AG10803 (cell line): ENCODE results near the gene ZMIZ1.
A peak's percentile ranks its signal among the peaks of the same experiment; 100 is the strongest.
"Not testable (repeated sequence)": the region's sequence is repeated elsewhere in the genome, so short reads cannot be mapped to it uniquely, and the experiment has no call there.

Experiments used
- DNase-seq: peaks from one replicate; pipeline ENCODE4 v3.0.0; 2010; ENCODE audit warnings: low read depth
- H3K4me3 ChIP-seq: 2 replicates; pipeline ENCODE4 v1.5.1; 2011; ENCODE audit warnings: mild to moderate bottlenecking, low read length, control low read depth
- TF ChIP-seq, protein P1 (sequence below): conservative IDR thresholded peaks from 2 replicates; pipeline ENCODE4 v1.5.1; 2011; ENCODE audit warnings: mild to moderate bottlenecking, low read length, control low read depth, inconsistent platforms

Gene ZMIZ1

DNA sequence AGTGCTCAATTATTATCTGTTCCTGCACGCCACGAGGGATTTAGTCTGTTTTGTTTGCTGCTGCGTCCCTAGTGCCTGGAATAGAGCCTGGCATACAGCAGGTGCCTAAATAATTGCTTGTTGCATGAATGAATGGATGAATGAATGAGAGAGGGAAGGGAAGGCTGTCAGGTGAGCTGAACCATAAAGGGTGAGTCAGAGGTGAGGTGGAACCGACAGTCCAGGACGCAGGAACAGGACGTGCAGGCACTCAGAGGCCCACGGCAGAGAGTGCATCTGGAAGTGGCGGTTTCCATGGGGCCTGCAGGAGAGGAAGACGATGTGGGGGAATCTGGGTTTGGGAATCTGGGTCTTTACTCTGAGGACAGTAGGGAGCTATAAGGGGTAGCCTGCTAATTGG is 260.8 kb downstream of the ZMIZ1 start:
- H3K4me3 ChIP-seq = no peak overlapping the region
- no peak for DNase-seq
- TF ChIP-seq, protein P1, sequence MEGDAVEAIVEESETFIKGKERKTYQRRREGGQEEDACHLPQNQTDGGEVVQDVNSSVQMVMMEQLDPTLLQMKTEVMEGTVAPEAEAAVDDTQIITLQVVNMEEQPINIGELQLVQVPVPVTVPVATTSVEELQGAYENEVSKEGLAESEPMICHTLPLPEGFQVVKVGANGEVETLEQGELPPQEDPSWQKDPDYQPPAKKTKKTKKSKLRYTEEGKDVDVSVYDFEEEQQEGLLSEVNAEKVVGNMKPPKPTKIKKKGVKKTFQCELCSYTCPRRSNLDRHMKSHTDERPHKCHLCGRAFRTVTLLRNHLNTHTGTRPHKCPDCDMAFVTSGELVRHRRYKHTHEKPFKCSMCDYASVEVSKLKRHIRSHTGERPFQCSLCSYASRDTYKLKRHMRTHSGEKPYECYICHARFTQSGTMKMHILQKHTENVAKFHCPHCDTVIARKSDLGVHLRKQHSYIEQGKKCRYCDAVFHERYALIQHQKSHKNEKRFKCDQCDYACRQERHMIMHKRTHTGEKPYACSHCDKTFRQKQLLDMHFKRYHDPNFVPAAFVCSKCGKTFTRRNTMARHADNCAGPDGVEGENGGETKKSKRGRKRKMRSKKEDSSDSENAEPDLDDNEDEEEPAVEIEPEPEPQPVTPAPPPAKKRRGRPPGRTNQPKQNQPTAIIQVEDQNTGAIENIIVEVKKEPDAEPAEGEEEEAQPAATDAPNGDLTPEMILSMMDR = no peak

DNA sequence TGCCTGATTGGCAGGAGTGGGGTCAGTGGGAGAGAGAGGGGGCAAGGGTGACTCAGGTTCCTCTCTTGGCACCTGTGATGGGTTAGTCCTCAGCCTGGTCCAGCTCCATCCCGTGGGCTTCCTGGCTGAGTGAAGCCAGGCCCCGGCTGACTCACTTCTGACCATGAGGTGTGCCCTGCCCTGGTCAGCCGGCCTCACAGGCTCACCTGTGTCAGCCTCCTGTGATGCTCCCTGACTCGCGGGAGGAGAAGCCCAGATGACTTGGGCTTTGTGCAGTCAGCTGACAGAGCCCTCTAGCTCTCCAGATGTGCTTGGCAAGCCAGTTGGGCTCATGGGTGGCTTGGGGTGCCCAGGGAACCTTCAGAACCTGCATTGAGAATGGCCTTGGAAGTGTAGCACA is 262.5 kb downstream of the ZMIZ1 start:
- TF ChIP-seq, protein P1 = no peak
- no peak for DNase-seq
- no peak overlapping the region for H3K4me3 ChIP-seq

GRCh38 chr10:79331709-79332108 is 262.9 kb downstream of the ZMIZ1 start:
- peak; percentile 84 for DNase-seq
- no peak overlapping the region for H3K4me3 ChIP-seq
- TF ChIP-seq, protein P1 = no peak

DNA sequence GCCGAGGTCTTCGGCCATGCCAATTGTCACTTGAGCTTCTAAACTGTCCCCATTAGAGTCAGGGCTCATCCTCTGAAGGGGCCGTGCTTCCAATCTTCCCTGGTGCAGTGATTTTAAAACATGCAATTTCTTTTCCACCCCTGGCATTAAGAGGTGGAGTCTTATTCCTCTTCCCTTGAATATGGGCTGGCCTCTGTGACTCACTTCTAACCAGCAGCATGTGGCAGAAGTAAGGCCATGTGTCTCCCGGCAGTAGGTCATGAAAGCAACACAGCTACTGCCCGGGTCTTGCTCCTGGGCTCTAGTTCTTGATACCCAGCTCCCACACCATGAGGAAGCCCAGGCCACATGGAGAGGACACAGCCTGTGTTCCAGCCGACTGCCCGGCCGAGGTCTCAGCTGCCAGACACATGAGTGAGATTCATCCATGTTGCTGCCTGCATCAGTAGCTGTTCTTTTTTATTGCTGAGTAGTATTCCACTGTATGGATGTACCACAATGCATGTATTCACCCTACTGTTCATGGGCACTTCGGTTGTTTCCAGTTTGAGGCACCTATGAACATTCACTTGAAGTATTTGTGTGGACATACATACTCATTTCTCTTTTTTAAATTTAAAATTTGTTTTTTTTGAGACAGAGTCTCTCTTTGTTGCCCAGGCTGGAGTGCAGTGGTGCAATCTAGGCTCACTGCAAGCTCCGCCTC is 264.0 kb downstream of the ZMIZ1 start:
- H3K4me3 ChIP-seq = not testable (repeated sequence)

GRCh38 chr10:79333513-79333912 is 264.7 kb downstream of the ZMIZ1 start:
- TF ChIP-seq, protein P1 = no peak
- peak; percentile 52 for DNase-seq

More for the DNA sequence above, 264.0 kb downstream of the ZMIZ1 start:
- not testable (repeated sequence) for DNase-seq

GRCh38 chr10:79334573-79334972 is 265.8 kb downstream of the ZMIZ1 start:
- TF ChIP-seq, protein P1 = no peak
- H3K4me3 ChIP-seq = no peak overlapping the region
- no peak for DNase-seq

More at GRCh38 chr10:79333513-79333912, 264.7 kb downstream of the ZMIZ1 start:
- H3K4me3 ChIP-seq = no peak overlapping the region

DNA sequence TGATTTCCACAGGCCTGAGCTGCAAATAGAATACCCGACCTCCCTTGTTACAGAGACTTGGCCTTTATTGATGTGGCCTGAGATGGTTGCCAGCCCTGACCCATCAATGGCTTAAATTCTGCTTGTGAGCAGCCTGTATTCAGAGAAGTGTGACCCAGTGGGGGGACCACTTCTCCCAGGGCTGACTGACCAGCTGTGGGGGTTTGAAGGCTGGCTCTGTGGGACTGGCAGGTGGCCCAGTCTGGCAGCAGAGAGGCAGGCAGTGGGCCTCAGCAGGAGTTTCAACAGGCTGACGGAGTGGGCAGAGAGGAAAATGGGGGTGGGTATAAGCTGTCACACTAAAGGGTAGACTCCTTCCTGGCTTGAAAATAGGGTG is 266.3 kb downstream of the ZMIZ1 start:
- TF ChIP-seq, protein P1 = no peak
- DNase-seq = no peak

More for the DNA sequence above, 266.3 kb downstream of the ZMIZ1 start:
- H3K4me3 ChIP-seq = no peak overlapping the region
